ENCODE data around the gene MLANA. TPM values are rescaled to one million over a fixed set of nuclear protein-coding genes. Genes with fewer than 3 reads are reported as not detected.

MLANA gene
- total RNA-seq, 4 donors from 2014 or later: not detected

GRCh38 chr9:5908918-5909317, 18.2 kb downstream of the MLANA start:
- H3K36me3 ChIP-seq: no peaks in the 10 kb centered on the region

DNA sequence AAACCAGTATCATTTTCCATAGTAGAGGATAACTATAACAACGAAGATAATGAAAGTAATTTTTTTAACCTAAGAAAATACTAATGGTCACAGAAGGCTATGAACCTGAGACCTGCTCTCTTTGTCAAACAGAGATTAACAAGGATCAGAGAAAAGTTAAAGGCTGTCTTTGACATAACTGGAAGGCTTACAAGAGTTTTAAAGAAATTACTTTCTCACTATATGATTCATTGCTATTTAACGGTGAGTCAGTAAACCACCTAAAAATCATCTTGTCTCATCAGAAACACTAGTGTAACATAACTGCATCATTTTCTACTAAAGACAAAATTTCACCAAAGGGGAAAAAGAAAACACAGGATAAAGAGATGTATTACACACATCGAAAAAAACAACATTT, 19.3 kb downstream of the MLANA start:
- no peaks in the 10 kb centered on the region for H3K4me1 ChIP-seq
- H3K27ac ChIP-seq: no peak overlapping the region
- no peaks in the 10 kb centered on the region for H3K36me3 ChIP-seq
- no peak overlapping the region for H3K4me3 ChIP-seq
- no peaks in the 10 kb centered on the region for H3K9me3 ChIP-seq
- TF ChIP-seq POLR2A (IDR thresholded peaks at IDR 0.05): no peak
- TF ChIP-seq, protein P1, sequence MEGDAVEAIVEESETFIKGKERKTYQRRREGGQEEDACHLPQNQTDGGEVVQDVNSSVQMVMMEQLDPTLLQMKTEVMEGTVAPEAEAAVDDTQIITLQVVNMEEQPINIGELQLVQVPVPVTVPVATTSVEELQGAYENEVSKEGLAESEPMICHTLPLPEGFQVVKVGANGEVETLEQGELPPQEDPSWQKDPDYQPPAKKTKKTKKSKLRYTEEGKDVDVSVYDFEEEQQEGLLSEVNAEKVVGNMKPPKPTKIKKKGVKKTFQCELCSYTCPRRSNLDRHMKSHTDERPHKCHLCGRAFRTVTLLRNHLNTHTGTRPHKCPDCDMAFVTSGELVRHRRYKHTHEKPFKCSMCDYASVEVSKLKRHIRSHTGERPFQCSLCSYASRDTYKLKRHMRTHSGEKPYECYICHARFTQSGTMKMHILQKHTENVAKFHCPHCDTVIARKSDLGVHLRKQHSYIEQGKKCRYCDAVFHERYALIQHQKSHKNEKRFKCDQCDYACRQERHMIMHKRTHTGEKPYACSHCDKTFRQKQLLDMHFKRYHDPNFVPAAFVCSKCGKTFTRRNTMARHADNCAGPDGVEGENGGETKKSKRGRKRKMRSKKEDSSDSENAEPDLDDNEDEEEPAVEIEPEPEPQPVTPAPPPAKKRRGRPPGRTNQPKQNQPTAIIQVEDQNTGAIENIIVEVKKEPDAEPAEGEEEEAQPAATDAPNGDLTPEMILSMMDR (IDR thresholded peaks at IDR 0.05): no peak
- DNase-seq: no peak
- H3K27me3 ChIP-seq: no peaks in the 10 kb centered on the region

More at GRCh38 chr9:5908918-5909317, 18.2 kb downstream of the MLANA start:
- Histone ChIP-seq H3K4me1 (no peaks in the 10 kb centered on the region), H3K4me3 (no peak overlapping the region), H3K9me3 (no peaks in the 10 kb centered on the region), H3K27ac (no peak overlapping the region), H3K27me3 (no peaks in the 10 kb centered on the region)
- DNase-seq: no peak
- no peak for TF ChIP-seq POLR2A (IDR thresholded peaks at IDR 0.05)
- TF ChIP-seq, protein P1 (IDR thresholded peaks at IDR 0.05): no peak

DNA sequence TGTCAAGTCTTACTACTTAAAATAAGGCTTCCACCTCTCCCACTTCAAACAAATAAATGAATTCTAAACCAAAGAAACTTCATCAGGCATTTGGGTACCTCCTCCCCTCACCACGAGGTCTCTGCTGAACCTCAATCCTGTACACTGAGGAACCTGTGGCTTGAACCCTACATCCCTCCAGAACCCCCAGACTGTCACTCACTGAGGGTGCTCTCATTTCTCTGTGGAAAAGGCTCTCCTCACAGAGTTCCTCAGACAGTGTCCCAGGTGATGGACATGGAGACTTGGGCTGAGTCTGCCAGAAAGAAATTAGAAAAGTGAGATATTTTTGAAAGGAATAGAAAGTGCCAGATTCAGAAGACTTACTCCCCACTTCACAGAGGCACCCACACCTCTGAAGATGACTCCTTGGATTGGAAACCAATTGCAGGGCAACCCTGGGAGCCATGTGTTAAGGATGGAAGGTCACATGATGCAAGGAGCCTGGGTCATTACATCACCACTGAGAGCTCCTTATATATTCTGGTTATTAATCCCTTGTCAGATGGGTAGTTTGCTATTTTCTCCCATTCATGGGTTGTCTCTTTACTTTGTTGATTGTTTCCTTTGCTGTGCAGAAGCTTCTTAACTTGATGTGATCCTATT, 19.8 kb downstream of the MLANA start:
- H3K27me3 ChIP-seq: no peaks in the 10 kb centered on the region
- TF ChIP-seq POLR2A (IDR thresholded peaks at IDR 0.05): no peak
- TF ChIP-seq, protein P1 (IDR thresholded peaks at IDR 0.05): no peak
- no peaks in the 10 kb centered on the region for H3K9me3 ChIP-seq
- H3K4me1 ChIP-seq: no peaks in the 10 kb centered on the region
- H3K36me3 ChIP-seq: no peaks in the 10 kb centered on the region
- no peak for DNase-seq
- no peak overlapping the region for H3K27ac ChIP-seq
- no peak overlapping the region for H3K4me3 ChIP-seq

DNA sequence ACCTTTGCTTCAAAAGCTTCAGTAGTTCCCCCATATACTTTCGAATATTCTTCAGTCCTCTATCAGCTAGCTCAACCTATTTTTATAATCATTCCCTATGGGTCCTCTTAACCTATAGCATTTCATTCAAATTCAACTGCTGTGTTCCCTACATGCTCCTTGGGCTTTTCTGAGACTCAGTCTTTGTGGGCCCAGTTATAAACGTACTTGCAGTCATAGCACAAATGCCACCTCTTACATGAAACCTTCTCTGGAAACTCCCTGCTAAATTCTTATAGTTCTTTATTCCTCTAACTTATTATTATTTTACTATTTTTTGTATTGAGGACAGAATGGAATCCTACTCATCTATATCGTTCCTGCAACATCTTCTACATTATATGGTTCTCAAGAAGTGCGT, 24.7 kb downstream of the MLANA start:
- Histone ChIP-seq H3K4me1 (no peaks in the 10 kb centered on the region), H3K36me3 (peaks cover 0 to 4% (median 0%) of the 10 kb centered on the region in 3 donors), H3K9me3 (no peaks in the 10 kb centered on the region), H3K27ac (no peak overlapping the region), H3K4me3 (no peak overlapping the region), H3K27me3 (no peaks in the 10 kb centered on the region)
- TF ChIP-seq, protein P1 (IDR thresholded peaks at IDR 0.05): no peak
- no peak for TF ChIP-seq POLR2A (IDR thresholded peaks at IDR 0.05)
- no peak for DNase-seq

GRCh38 chr9:5917273-5917672, 26.6 kb downstream of the MLANA start:
- Histone ChIP-seq H3K36me3 (peaks cover 0 to 22% (median 0%) of the 10 kb centered on the region in 3 donors), H3K4me1 (no peaks in the 10 kb centered on the region), H3K27ac (no peak overlapping the region), H3K9me3 (no peaks in the 10 kb centered on the region), H3K4me3 (no peak overlapping the region), H3K27me3 (no peaks in the 10 kb centered on the region)
- no peak for DNase-seq
- TF ChIP-seq, protein P1 (IDR thresholded peaks at IDR 0.05): no peak
- TF ChIP-seq POLR2A (IDR thresholded peaks at IDR 0.05): no peak
